C1 segment of cervical spinal cord (tissue), 14 donors: ENCODE results near the gene LAMA2.

ENCODE experiments used
- DNase-seq, 14 donors: peaks; one replicate each; lab custom pipeline; 2025; lab: John Stamatoyannopoulos, UW

The LAMA2 gene

DNA sequence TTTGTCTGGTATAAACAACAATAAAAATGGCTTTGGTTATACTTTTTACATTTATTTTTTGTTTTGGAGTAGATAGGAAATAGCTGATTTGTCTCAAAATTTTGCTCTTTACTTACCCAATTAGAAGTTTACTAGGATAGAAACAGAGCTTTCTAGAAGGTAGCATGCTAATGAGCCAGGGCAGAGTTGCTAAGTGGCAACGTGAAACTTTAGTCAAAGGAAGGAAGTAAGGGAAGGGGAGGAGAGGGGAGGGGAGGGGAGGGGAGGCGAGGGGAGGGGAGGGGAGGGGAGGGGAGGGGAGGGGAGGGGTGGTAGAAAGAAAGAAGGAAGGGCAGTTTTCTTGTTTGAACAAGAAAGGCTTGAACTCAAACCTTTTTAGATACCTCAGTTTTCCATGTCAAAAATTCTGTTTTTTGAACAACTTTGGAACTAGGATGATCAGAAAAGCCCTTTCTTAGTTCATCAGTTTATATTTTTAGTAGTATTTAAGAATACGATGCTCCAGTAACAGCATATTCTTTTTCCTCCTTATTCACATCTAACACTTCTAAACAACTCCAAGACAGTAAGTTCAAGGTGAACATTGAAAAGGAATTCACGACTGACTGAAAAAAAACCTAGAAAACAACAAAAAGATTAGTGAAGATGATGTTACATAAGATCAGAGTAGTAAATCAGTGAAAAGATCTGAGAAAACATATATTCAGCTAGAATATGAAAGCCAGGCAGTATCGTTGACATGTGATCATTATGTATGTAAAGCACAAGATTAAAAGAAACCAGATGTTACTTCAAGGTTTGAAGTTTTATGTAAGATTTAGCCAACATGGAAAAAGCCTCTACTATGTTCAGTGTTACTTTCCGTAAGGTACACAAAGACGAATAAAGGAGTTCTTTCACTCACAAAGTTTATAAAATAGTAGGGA is 563.6 kb downstream of the LAMA2 start:
- no peak for DNase-seq

DNA sequence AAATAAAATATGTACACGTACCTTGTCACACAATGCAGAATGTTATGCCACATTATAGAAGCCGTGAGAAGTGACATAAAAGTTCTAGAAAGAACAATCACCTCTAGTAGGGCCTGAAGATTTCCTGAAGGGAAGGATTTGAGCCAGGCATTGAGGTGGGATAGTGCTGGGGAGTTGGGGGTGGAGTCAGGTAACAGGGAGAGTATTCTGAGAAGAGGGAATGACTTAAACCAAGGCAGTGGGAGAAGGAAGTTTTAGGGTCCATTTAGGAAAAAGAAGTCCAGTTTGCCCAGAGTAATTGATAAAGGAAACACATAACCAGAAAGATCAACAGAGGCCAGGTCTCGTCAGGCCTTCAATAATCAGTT is 564.2 kb downstream of the LAMA2 start:
- no peak for DNase-seq

DNA sequence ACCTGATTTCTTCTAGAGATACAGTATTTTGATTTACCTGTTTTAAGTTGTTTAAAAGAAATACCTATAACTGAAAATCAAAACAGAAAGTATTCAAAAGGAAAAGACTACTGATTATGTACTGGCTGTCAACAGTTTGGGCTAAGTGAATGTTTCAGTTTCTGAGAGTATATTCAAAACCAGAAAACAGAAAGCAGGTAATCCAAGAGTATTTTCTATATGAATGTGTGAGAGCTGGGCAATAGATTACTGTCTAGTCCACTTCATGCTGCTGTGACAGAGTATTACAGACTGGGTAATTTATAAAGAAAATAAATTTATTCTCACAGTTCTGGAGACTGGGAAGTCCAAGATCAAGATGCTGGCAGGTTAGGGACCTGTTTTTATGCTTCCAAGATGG is 566.0 kb downstream of the LAMA2 start:
- no peak for DNase-seq

DNA sequence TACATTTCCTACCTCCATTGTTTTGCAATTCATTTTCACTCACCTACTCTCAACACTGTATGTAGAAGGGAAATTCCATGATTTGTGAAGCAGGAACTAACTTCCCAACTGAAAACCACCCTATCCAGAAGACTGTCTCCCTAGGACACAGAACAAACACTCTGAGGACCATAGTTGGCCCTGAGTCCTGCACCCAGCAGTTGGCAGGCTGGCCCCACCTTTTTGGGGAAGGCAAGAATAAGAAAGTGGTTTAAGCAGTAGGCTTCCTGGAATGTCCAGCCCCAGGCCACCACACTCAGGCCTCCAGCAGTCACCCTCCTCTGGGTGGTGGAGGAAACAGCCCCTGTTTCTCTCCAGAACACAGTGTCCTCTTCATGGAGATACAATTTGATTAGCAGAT is 568.2 kb downstream of the LAMA2 start:
- DNase-seq, result no peak

DNA sequence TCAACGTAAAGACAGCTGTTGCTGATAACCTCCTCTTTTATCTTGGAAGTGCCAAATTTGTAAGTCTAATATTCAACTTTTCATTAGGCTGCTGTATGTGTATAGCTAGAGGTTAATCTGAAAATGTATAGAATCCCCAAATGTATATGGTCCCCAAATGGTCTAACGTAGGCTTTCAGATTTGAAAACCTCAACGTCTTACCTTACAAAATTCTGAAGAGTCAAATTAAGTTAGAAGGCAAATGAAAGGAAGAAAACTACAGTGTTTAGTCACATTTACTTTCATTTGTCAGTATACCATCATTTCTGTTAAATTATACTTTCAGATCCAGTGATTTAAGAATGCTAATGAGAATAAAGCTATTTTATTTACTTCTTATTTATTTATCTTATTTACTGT is 570.1 kb downstream of the LAMA2 start:
- DNase-seq, result no peak

DNA sequence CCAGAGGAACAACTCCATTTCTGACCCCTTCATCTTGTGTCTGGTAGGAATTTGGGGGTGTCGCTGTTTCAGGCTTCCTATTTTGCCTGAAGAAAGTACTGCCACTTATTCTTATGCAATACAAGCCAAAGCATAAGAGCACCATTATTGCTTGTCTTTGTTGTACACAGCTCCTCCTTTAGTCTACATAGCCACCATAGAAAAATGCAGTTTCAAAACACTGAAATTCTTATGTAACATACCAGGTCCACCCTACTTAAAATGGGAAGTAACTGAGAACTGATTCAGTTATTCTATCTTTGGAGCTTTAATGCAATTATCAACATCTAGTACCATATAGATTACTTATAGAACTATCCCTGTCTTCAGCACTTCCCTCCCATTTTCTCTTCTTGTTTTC is 571.5 kb downstream of the LAMA2 start:
- no peak for DNase-seq

DNA sequence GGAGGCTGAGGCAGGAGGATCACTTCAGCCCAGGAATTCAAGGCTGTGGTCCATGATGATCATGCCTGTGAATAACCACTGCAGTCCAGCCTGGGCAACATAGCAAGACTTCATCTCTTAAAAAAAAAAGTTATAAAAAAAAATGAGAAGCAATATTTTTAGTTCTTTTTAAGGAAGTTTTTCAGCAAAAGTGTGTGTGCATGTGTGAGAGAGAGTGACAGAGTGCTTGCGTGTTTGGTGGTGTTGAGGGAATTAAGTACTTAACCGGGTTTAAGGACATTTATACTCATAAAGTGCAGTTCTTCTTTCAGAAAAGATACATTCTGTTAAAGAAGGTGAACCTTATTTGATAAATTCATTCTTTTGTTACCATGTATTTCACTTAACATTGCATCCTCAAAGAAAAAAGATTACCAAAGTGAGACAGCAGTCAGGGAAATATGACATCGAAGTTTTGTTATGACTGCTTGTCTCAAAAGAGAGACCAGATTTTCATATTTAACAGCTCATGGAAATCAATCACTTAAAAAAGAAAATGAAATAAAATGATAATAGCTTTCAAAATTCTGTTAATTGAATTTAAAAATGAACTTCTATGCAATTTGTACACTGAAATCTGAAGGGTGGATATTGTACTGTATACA is 572.3 kb downstream of the LAMA2 start:
- DNase-seq, result no peak

DNA sequence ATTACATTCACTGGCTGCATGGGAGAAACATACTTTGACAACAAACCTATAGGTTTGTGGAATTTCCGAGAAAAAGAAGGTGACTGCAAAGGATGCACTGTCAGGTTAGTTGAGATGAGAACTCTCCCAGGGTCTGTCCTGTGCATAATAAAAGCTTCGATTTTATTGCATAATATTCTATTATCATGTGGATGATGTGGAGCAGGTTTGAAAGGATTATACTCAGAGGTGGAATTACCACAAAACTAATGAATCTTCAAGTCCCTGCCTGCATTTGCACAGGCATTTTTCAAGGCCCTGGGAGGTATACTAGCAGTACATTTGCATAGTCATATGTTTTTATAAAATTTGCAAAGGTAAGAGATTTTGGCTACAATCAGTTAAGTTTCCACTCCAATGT is 577.3 kb downstream of the LAMA2 start:
- DNase-seq, result no peak

DNA sequence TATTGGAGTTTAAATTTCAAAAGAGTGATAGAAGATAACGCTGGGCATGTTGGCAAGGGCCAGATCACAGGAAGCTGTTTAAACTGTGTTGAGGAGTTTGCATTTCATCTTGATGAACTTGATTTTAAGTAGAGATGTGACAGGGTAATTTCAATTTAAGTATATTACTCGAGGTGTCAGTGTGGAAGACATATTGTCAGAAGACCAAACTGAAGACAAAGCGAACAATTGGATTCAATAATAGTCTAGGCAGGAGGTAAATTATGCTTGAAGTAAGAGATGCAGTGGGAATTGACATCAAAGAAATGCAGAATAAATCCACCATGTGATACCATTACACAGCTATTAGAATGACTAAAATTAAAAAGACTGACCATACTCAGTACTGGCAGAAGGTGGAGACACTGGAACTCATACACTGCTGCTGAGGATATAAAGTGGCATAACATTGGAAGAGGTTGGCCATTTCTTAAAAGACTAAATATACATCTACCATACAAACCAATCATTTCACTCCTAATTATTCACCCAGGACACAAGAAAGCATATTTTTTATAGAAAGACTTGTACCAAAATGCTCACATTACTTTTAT is 586.2 kb downstream of the LAMA2 start:
- no peak for DNase-seq

DNA sequence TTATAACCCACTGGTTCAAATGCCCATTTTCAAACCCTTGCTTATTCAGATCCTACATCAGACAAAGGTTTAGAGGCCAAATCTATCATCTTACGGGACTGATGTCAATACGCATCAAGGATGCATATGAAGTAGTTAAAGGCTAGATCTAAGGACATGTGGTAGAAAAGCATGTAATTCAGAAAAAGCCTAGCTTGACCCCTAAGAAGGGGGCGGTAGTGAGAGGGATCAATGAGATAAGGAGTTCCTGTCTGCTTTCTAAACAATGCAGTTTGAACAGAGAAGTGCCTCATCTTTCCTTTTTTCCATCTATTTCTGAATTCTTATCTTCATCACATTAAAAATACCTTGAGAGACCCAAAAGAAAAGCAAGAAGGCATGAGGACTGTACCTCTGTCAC is 589.3 kb downstream of the LAMA2 start:
- DNase-seq, result no peak

DNA sequence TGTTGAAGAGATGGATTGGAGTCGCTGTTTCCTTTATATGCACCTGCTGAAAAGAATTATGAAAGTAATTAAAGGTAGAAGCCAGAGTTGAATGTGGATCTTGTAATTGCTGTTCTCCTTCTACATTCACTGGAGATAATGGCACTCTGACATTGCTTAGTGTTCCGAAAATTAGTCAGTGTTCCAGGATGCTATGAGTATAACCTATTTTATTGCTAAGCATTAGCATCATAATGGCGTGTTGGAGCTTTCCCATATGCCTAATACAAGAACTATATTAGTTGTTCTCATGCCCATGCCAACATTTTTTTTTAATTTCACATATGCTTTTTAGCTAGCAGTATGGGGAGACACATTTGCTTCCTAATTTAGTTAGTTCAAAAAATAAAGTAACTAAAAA is 590.6 kb downstream of the LAMA2 start:
- DNase-seq, result no peak

DNA sequence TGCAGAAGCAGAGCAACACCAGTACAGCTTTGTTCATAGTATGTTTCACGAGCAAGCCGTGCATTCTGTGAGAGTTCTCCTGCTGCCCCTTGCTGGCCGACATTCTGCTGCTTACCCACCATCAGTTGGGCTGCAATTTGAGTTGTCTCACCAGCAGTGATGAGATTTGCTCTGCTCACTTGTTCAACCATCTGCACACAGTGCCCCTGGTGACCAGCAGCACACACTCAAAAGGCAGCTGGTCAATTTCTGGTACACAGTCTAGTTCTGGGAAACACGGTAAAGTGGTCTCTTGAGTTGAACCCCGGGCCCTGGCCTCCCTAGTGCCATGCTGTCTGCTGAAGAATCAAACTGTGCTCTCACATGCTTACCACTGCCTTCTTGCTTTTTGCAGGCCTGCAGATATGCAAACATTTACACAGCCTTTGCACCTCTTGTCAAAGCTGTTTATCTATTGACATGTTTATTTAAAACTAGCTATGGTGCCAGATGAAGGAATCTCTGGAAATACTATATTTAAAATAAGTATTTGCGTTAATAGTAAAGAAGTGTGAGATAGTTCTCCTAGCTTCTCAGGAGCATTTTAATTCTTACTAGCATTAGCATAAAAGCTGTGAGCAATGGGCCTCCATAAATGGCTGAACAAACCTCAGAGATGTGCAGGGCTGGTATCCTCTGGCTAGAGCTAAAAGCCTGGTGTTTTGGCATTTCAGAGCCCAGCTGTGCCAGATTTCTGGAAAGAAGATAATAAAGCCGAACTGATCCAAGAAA is 592.7 kb downstream of the LAMA2 start:
- DNase-seq, result no peak

DNA sequence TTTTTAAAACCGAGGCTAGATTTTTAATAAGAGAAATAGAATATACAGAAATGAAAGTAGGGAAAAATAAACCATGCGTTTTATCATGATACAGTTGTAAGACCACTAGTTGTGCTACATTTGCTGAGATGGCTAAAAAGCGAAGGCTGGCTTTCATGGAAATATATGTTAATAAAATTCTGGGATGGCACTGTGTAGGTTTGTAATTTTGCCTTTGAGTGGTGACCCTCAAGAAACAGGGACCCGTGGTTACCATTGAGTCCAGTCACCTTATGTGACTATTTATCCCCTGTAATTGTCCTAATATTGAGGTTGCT is 593.3 kb downstream of the LAMA2 start:
- no peak for DNase-seq

DNA sequence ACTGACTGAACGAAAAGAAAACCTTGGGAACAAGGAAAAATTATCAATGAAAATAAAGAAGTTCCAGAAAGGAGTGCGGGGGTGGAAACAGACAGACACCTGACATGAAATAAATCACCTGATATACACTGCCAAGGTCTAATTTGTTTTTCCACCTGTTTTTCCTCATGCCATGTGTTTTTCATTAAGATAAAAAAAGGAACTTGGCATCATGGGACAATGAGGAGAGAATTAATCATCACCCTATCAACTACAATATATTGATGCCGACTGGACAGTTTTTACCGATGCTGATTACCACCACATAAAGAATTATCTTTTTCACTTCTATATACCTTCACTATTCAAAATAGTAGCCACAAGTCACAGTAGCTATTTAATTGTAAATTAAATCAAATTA is 593.9 kb downstream of the LAMA2 start:
- no peak for DNase-seq

DNA sequence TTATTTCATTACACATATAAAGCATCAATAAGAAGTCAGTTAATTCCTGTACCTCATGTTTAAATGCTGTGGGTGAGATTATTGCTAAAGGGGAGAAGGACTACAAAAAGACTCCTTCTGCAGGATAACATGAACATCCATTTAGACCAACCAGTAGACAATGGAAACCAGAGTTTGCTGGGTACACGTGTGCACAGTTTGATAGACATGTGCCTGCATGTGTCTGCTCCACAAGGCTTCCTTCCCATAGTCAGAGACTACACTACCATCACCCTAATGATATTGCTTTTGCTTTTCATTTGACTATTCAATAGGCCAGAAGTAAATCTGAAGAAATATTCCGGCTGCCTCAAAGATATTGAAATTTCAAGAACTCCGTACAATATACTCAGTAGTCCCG is 595.4 kb downstream of the LAMA2 start:
- no peak for DNase-seq

DNA sequence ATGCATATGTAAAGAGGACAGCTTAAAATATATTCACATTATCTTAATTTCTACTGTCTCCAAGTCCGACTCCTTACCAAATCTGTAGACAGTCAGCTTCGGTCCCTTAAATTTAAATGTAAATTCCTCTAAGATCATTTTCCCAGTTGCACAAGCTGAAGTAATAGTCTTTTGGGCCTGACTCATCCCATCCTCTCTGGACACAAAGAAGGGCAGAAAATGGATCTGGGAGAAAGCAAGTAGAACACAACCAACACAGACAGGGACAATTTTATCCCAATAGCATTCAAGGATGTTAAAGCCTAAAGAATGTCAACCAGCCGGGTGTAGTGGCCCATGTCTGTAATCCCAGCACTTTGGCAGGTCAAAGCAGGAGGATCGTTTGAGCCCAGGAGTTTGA is 598.8 kb downstream of the LAMA2 start:
- no peak for DNase-seq

DNA sequence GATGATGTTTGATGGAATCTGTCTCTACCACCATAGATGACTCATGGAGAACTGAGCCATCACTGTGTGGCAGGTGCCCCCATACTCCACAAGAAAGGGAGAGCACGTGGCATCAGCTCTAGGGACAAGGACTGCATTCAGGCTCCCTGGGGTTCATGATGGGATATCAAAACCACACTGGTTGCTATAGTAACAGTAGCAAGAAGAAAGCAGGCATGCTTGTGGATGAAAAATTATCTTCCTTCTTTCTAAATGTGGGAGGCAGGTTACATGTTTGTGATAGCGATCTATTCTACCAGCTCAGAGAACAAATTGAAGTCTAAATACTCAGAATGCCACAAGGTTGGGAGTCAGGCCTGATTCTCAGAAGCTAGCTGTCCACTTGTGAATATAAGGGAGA is 602.8 kb downstream of the LAMA2 start:
- peak in 1 of 14 donors; percentile 15 for DNase-seq

DNA sequence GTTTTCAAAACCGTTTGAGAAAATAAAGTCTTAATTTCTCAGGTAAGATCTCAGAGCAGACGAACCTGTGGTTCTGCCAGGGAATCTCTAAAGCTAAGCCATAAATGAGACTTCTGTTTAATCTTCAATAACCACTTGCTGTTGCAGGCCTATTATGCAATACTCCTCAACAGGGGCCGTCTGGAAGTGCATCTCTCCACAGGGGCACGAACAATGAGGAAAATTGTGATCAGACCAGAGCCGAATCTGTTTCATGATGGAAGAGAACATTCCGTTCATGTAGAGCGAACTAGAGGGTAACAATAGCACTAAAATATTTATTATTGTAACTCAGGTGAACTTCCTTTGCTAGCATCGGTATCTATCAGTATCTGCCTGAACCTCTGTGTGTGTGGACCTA is 603.4 kb downstream of the LAMA2 start:
- peak in 1 of 14 donors; percentile 66 for DNase-seq

DNA sequence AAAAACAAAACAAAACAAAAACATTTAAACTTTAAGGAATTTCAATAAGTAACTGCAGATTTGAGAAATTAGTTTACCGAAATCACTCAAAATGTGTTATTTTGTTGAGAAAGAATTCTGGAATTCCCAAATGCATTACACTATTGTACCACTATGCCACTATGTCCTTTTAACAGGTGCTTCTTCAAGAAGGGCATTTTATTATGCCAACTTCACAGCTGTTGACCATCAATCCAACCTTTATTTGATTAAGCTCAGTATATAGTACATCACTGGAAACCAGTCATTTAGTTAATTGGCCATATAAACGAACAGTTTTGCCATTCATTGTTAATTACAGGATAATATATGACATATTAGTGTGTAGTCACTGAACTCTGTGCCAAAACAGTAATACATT is 605.4 kb downstream of the LAMA2 start:
- DNase-seq, result no peak

DNA sequence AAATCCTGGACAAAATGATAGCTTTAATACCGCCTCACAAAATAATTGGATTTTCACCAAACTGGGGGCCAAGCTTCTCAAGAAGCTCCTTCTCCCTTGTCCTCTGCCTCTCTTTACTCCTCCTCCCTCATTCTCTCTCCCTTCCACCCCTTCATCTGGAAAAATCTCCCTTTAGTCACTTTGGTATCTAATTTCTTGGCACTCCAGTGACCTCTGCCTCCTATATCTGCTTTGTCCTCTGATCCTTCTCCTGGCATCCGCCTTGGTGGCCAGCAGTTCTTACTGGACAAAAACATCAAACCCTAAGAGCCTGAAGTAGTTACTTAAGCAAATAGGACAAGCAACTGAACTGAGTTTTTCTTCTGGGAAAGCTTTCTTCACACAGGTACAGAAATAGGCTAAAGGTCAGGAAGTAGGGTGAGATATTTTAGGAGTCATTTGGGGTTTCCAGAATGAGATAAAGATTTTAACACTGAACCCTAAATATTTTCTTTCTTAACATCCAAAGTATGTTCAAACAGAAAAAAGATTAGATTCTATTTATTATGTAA is 606.4 kb downstream of the LAMA2 start:
- no peak for DNase-seq

DNA sequence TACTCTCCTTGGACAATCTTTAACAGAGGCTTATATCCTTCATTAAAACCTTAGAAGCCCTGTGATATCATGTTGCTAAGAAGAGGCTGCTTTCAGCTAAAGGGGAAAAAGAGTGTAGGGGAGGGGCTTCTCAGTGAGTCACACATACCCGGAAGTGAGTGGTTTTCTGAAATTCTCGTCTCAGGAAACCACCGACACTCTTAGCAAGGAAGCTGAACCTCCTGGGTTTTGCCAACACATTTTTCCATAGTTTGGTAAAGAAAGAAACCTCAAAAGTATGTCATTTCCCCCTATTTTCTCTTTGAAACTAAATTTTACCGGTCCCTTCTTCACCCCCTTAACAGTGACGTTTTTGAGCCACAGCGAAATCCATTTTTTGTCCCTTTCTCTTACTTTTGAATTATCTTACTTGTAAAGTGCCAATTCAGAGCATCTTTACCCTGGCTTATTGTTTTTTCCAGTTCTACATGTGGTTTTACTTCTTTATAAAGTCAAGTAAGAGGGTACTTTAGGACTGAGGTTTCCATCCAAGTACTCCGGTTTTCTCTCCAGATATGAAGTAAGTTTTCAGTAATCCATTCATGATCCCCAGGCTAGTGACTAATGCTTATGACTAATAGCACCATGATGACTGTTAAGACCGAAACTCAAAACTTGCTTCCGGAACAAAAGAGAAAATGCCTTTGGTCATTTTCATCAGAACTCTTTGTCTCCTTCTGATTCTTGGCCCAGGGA is 607.8 kb downstream of the LAMA2 start:
- DNase-seq, result peak in 1 of 14 donors; percentile 13
